Activated T-helper 2 cell treated with anti-CD3 and anti-CD28 coated beads, Interferon-gamma antibody, Interleukin-2, Interleukin-4, amounts not matched to agents 10 μg/mL and 5 μg/mL and 100 μg/mL, durations not matched to agents 14 hours and 24 hours and 36 hours (primary cell): ENCODE results near the gene MOCS1. TPM values are rescaled to one million over a fixed set of nuclear protein-coding genes. Genes with fewer than 3 reads are reported as not detected.

Experiments
- DNase-seq: peaks from one replicate; pipeline ENCODE4 v3.0.0; 2021; ENCODE audit warnings: low spot score
- H3K27ac Mint-ChIP-seq: one replicate; pipeline ENCODE4 v1.8.0; 2021; ENCODE audit warnings: mixed read lengths
- H3K27me3 Mint-ChIP-seq: one replicate; pipeline ENCODE4 v1.8.0; 2021; ENCODE audit warnings: low read depth, mixed read lengths
- H3K36me3 Mint-ChIP-seq: one replicate; pipeline ENCODE4 v1.8.0; 2021; ENCODE audit warnings: low read depth, mixed read lengths
- H3K4me1 Mint-ChIP-seq: one replicate; pipeline ENCODE4 v1.8.0; 2021; ENCODE audit warnings: low read depth, mixed read lengths
- H3K4me3 Mint-ChIP-seq: one replicate; pipeline ENCODE4 v1.8.0; 2021; ENCODE audit warnings: low read depth, mild to moderate bottlenecking, moderate library complexity, mixed read lengths
- H3K9me3 Mint-ChIP-seq: one replicate; pipeline ENCODE4 v1.8.0; 2021; ENCODE audit warnings: mixed read lengths
- intact Hi-C: fragments of 100-400 bp; cut with micrococcal nuclease; formaldehyde crosslinking; loops from one replicate; pipeline ENCODE4 v1.15.1; 2023
- total RNA-seq: library from RNA; stranded (reverse); gene quantifications from 2 replicates; pipeline ENCODE4 v1.2.3, GENCODE V29; 2022

MOCS1 gene
- total RNA-seq, 1 donor from 2014 or later: 1.2 TPM

GRCh38 chr6:39964094-39964493 is 29.8 kb upstream of the MOCS1 start:
- intact Hi-C loops: no loop called here
- DNase-seq: no peak
- Mint-ChIP-seq H3K4me1 (no peaks in the 10 kb centered on the region), H3K9me3 (no peaks in the 10 kb centered on the region), H3K27me3 (peaks cover 8% of the 10 kb centered on the region), H3K27ac (no peak overlapping the region), H3K4me3 (no peak overlapping the region), H3K36me3 (no peaks in the 10 kb centered on the region)

DNA sequence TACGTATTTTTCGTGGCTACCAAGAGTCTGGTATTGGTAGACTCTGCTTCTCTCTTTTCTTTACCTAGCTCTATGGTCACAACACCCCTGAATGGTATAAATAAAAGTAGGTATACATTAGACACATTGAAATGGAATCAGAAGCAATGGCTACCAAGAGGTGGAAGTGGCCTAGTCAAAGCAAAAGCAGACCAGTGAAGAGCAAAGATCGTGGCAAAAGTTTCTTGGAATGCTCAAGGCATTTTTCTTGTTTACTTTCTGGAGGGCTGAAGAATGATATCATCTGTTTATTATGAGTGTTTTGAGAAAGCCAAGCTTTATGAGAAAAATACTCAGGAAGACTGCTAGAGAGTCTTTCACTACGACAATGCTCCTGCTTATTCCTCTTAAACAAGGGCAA is 28.6 kb upstream of the MOCS1 start:
- Mint-ChIP-seq H3K27me3 (peaks cover 8% of the 10 kb centered on the region), H3K4me1 (no peaks in the 10 kb centered on the region), H3K27ac (no peak overlapping the region), H3K36me3 (no peaks in the 10 kb centered on the region), H3K9me3 (no peaks in the 10 kb centered on the region), H3K4me3 (no peak overlapping the region)
- no peak for DNase-seq
- intact Hi-C loops: no loop called here

GRCh38 chr6:39961178-39961577 is 26.9 kb upstream of the MOCS1 start:
- Mint-ChIP-seq H3K4me1 (no peaks in the 10 kb centered on the region), H3K27me3 (peaks cover 8% of the 10 kb centered on the region), H3K9me3 (no peaks in the 10 kb centered on the region), H3K36me3 (no peaks in the 10 kb centered on the region), H3K4me3 (no peak overlapping the region), H3K27ac (no peak overlapping the region)
- intact Hi-C loops: no loop called here
- no peak for DNase-seq

DNA sequence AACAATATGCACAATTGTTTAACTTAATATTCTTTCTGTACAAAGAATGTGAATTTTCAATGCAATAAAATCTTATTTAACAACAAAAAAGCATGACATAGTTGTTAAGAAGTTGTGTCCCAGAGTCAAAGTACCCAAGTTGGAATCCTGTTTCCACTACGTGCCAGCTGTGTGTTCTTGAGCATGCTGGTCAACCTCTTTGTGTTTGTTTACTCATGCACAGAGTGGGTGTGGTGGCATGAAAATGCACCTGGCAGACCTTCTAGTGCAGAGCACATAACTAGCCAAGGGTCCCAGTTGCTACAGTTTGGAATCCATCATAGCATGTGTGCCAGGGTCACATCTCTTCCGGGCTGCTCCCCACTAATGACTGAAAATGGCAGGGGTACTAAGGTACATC is 24.7 kb upstream of the MOCS1 start:
- Mint-ChIP-seq H3K4me1 (no peaks in the 10 kb centered on the region), H3K27me3 (peaks cover 5% of the 10 kb centered on the region), H3K27ac (no peak overlapping the region), H3K36me3 (no peaks in the 10 kb centered on the region), H3K4me3 (no peak overlapping the region), H3K9me3 (no peaks in the 10 kb centered on the region)
- intact Hi-C loops: no loop called here
- no peak for DNase-seq

DNA sequence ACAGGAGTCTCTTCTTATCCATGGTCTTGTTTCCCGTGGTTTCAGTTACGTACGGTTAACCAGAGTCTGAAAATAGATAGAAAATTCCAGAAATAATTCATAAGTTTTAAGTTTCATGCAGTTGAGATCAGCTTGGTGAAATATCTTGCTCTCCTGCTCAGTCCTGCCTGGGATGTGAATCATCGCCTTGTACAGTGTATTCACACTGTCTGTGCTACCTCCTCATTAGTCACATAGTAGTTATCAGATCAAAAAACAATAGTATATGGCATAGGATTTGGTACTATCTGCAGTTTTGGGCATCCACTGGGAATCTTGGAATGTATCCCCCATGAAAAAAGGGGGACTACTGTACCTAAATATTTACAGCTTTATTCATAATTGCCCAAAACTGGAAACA is 22.7 kb upstream of the MOCS1 start:
- no peak for DNase-seq
- Mint-ChIP-seq H3K27ac (no peak overlapping the region), H3K9me3 (no peaks in the 10 kb centered on the region), H3K36me3 (no peaks in the 10 kb centered on the region), H3K27me3 (no peaks in the 10 kb centered on the region), H3K4me1 (no peaks in the 10 kb centered on the region), H3K4me3 (no peak overlapping the region)
- intact Hi-C loops: no loop called here

DNA sequence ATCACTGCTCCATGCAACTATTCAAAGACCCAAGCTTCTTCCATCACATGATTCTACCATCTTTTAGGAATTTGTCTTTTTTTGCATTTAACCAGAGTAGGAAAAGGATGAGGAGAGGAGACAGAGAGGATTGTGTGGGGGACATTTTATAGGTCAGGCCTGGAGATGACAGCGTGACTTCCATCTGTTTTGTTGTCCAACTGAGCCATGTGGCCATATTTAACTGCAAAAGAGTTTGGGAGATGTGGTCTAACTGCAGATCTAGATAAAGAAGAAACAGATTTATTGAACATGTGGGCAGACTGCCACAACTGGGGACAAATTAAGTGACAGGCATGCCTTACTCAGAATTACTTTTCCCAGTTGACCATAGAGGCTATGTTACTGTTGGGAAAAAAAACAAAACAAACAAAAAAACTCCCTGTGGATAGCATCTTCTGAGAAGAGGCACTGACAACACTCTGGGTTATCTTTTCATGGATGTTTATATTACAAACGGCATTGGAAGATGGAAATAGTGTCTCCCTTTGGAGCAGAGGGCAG is 18.9 kb upstream of the MOCS1 start:
- intact Hi-C loops: no loop called here
- no peaks in the 10 kb centered on the region for H3K4me1 Mint-ChIP-seq
- no peak for DNase-seq
- H3K4me3 Mint-ChIP-seq: no peak overlapping the region
- no peaks in the 10 kb centered on the region for H3K9me3 Mint-ChIP-seq
- H3K27ac Mint-ChIP-seq: no peak overlapping the region
- no peaks in the 10 kb centered on the region for H3K36me3 Mint-ChIP-seq
- no peaks in the 10 kb centered on the region for H3K27me3 Mint-ChIP-seq

- Mint-ChIP-seq H3K9me3 (no peaks in the 10 kb centered on the region), H3K4me1 (no peaks in the 10 kb centered on the region), H3K27ac (no peak overlapping the region), H3K27me3 (no peaks in the 10 kb centered on the region), H3K4me3 (no peak overlapping the region), H3K36me3 (no peaks in the 10 kb centered on the region)
- intact Hi-C loops: no loop called here
- no peak for DNase-seq
These were observed 17.9 kb upstream of the MOCS1 start for GRCh38 chr6:39952167-39952566.

DNA sequence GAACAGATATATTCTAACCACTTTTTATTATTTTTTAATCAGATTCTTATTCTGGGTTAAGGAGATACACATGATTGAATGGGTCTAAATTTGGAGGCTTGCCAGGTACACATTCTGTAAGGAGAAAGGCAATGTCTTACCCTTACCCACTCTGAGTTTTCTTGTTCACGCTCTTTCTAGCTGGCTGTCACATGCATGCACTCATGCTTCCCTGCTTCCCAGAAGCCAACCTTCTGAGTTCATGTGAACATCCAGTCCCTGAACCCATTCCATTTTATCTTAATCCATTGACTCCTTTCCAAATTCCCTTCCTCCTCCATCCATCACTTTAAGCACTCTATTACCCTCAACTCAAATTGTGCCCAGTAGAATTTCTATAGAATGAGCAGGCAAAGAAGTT is 17.5 kb upstream of the MOCS1 start:
- intact Hi-C loops: no loop called here
- Mint-ChIP-seq H3K9me3 (no peaks in the 10 kb centered on the region), H3K36me3 (no peaks in the 10 kb centered on the region), H3K27ac (no peak overlapping the region), H3K27me3 (peaks cover under 1% of the 10 kb centered on the region), H3K4me3 (no peak overlapping the region), H3K4me1 (no peaks in the 10 kb centered on the region)
- DNase-seq: no peak

GRCh38 chr6:39951191-39951590 is 16.9 kb upstream of the MOCS1 start:
- H3K27ac Mint-ChIP-seq: no peak overlapping the region
- H3K27me3 Mint-ChIP-seq: peaks cover 2% of the 10 kb centered on the region
- no peaks in the 10 kb centered on the region for H3K4me1 Mint-ChIP-seq
- no peak for DNase-seq
- no peaks in the 10 kb centered on the region for H3K9me3 Mint-ChIP-seq
- intact Hi-C loops: no loop called here
- no peak overlapping the region for H3K4me3 Mint-ChIP-seq
- no peaks in the 10 kb centered on the region for H3K36me3 Mint-ChIP-seq

DNA sequence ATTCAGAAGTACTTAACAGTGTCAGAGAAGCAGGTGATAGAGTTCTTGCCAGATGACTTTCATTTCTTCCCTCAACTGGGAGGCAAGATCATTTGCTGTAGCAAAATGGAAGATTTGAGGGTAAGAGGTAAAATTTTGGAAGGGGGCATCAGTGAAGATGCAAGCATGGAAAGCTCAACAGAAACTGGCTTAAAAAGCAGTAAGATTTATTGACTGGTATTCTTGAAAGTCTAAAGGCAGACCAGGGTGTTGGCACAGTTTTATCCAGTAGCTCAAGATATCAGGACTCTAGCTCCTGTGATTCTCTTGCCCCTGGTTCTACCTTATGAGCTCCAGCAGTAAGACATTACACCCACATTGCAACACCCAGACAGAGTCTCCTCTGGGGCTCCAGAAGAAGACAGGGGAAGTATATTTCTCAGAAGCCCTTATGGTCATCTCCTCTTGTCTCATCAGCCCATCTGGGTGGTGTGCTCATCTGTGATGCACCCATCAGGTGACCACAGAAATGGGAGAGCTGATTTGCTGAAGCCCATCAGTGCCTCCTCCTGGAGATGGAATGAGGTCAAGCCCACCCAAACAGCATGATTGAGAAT is 16.0 kb upstream of the MOCS1 start:
- no peak for DNase-seq
- H3K27me3 Mint-ChIP-seq: peaks cover 2% of the 10 kb centered on the region
- no peak overlapping the region for H3K4me3 Mint-ChIP-seq
- intact Hi-C loops: no loop called here
- no peaks in the 10 kb centered on the region for H3K36me3 Mint-ChIP-seq
- H3K9me3 Mint-ChIP-seq: no peaks in the 10 kb centered on the region
- H3K4me1 Mint-ChIP-seq: no peaks in the 10 kb centered on the region
- no peak overlapping the region for H3K27ac Mint-ChIP-seq

GRCh38 chr6:39948199-39948791 is 14.0 kb upstream of the MOCS1 start:
- no peaks in the 10 kb centered on the region for H3K4me1 Mint-ChIP-seq
- DNase-seq: no peak
- H3K9me3 Mint-ChIP-seq: no peaks in the 10 kb centered on the region
- no peak overlapping the region for H3K27ac Mint-ChIP-seq
- peaks cover 2% of the 10 kb centered on the region for H3K27me3 Mint-ChIP-seq
- no peaks in the 10 kb centered on the region for H3K36me3 Mint-ChIP-seq
- H3K4me3 Mint-ChIP-seq: no peak overlapping the region
- intact Hi-C loops: no loop called here

DNA sequence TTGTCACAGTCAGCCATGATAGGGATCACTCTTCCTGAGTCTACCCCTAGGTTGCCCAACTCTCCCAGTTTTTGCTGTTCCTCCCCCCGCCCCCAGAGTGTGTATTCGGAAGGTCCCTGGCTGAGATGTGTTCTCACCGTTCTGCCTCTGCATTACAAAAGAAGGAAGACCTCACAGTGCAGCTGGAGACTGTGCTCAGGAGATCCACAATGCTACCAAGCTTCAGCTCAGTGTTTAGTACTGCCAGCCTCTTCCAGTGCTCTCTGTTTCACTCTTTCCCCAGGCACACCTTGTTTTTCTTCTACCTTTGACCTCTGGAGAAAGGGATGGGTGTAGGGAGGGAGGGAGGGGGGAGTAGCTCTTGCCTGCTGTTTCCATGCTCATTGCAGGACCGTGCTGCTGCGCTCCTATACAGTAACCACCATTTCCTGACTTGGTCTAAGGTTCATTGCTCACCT is 13.4 kb upstream of the MOCS1 start:
- H3K9me3 Mint-ChIP-seq: no peaks in the 10 kb centered on the region

DNA sequence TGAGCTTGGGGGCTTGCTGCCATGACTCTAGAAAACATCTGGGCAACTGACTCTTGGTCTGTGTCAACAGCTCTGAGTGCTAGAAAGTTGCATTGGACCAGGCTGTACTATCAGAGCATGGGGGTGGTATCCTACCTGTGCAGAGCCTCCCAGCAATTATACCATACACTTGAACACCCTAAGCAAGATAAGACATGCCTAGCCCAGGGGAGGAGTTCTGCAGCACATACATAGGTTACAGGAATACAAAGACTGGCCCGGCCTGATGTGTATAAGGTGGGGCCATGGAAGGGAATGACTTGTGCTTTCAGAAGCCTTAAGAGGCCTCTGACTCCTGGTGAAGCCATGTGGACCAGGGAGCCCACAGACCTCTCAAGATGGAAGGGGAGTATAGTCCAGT is 11.4 kb upstream of the MOCS1 start:
- Mint-ChIP-seq H3K27ac (no peak overlapping the region), H3K4me1 (no peaks in the 10 kb centered on the region), H3K27me3 (peaks cover 2% of the 10 kb centered on the region), H3K9me3 (no peaks in the 10 kb centered on the region), H3K36me3 (no peaks in the 10 kb centered on the region), H3K4me3 (no peak overlapping the region)
- DNase-seq: no peak
- intact Hi-C loops: no loop called here

More for the DNA sequence above, 13.4 kb upstream of the MOCS1 start:
- Mint-ChIP-seq H3K27ac (no peak overlapping the region), H3K4me3 (no peak overlapping the region), H3K27me3 (peaks cover 2% of the 10 kb centered on the region), H3K36me3 (no peaks in the 10 kb centered on the region), H3K4me1 (no peaks in the 10 kb centered on the region)
- no peak for DNase-seq
- intact Hi-C loops: no loop called here
